Endodermal cell (in vitro differentiated cells): ENCODE data around the gene CUL4A. TPM values are rescaled to one million over a fixed set of nuclear protein-coding genes. Genes with fewer than 3 reads are reported as not detected.
A peak's percentile ranks its signal among the peaks of the same experiment; 100 is the strongest.

ENCODE experiments used
- DNase-seq: peaks from one replicate; pipeline ENCODE4 v3.0.0-alpha.2; 2017
- H3K27ac ChIP-seq: 2 replicates; pipeline ENCODE4 v1.5.1; 2013; ENCODE audit warnings: mild to moderate bottlenecking, low read depth, low read length, moderate library complexity
- H3K27me3 ChIP-seq: 2 replicates; pipeline ENCODE4 v1.6.1; 2013; ENCODE audit warnings: mild to moderate bottlenecking, low read length, moderate library complexity; ENCODE audit not compliant: insufficient read depth, control insufficient read depth, poor library complexity, severe bottlenecking
- H3K36me3 ChIP-seq: 2 replicates; pipeline ENCODE4 v1.7.0; 2013; ENCODE audit warnings: mild to moderate bottlenecking, low read length, moderate library complexity; ENCODE audit not compliant: control insufficient read depth, insufficient read depth
- H3K4me1 ChIP-seq: one replicate; pipeline ENCODE4 v1.7.0; 2013; ENCODE audit warnings: low read length; ENCODE audit not compliant: control insufficient read depth, insufficient read depth
- H3K4me3 ChIP-seq: 2 replicates; pipeline ENCODE4 v1.5.1; 2013; ENCODE audit warnings: mild to moderate bottlenecking, low read length, moderate library complexity
- H3K9ac ChIP-seq: 2 replicates; pipeline ENCODE4 v1.6.1; 2013; ENCODE audit warnings: mild to moderate bottlenecking, low read length, moderate library complexity; ENCODE audit not compliant: poor library complexity, severe bottlenecking; ENCODE audit errors: extremely low read depth
- H3K9me3 ChIP-seq: 2 replicates; pipeline ENCODE4 v1.6.1; 2013; ENCODE audit warnings: mild to moderate bottlenecking, low read length, moderate library complexity; ENCODE audit not compliant: control insufficient read depth
- H3K27ac Mint-ChIP-seq: 2 replicates; pipeline ENCODE4 v1.8.0; 2020; ENCODE audit warnings: mixed read lengths
- H3K27me3 Mint-ChIP-seq: 2 replicates; pipeline ENCODE4 v1.8.0; 2021; ENCODE audit warnings: mild to moderate bottlenecking, mixed read lengths; ENCODE audit not compliant: insufficient read depth
- H3K36me3 Mint-ChIP-seq: 2 replicates; pipeline ENCODE4 v1.8.0; 2020; ENCODE audit warnings: low read depth, mixed read lengths
- H3K4me1 Mint-ChIP-seq: 2 replicates; pipeline ENCODE4 v1.8.0; 2020; ENCODE audit warnings: mixed read lengths
- H3K4me3 Mint-ChIP-seq: 2 replicates; pipeline ENCODE4 v1.8.0; 2020; ENCODE audit warnings: mild to moderate bottlenecking, moderate library complexity, mixed read lengths
- H3K9me3 Mint-ChIP-seq: 2 replicates; pipeline ENCODE4 v1.8.0; 2020; ENCODE audit warnings: mild to moderate bottlenecking, mixed read lengths
- CTCF ChIP-seq: fragments of 200-600 bp; sonication (generic); conservative IDR thresholded peaks from 2 replicates; pipeline ENCODE4 v1.5.0; 2021; ENCODE audit warnings: antibody characterized with exemption, mild to moderate bottlenecking
- WGBS, 2 experiments: methylation state at CpG; one replicate each; pipeline versions ENCODE4 v1.1.5 to v1.1.7; 2013; ENCODE audit warnings: missing lambda C conversion rate in 2 of 2, mixed read lengths in 1 of 2; ENCODE audit not compliant: insufficient coverage in 1 of 2, insufficient read length in 1 of 2; 5-methylcytosine and 5-hydroxymethylcytosine counted together
- total RNA-seq, 2 donors: library from RNA; stranded (reverse); fragmentation: NEBNext Ultra II Directional in 1 of 2; extraction: Animal tissue kit (Norgen Biotek cat#: 25700) in 1 of 2; gene quantifications; 2 replicates in 1 of 2; 3 replicates in 1 of 2; pipeline ENCODE4 v1.2.1, GENCODE V29; 2021

CUL4A gene
- total RNA-seq, 2 donors from 2014 or later: 92.9 to 99.4 TPM

GRCh38 chr13:113267642-113268405 lies 58.4 kb downstream of the CUL4A start:
- Histone ChIP-seq H3K27ac (peak overlapping the region; percentile 38), H3K9ac (no peak overlapping the region), H3K36me3 (peaks cover 46% of the 10 kb centered on the region), H3K27me3 (no peaks in the 10 kb centered on the region), H3K4me1 (no peaks in the 10 kb centered on the region), H3K9me3 (no peaks in the 10 kb centered on the region), H3K4me3 (no peak overlapping the region)
- Mint-ChIP-seq H3K36me3 (peaks cover 48% of the 10 kb centered on the region), H3K9me3 (no peaks in the 10 kb centered on the region), H3K4me1 (no peaks in the 10 kb centered on the region), H3K27me3 (no peaks in the 10 kb centered on the region), H3K27ac (peak overlapping the region; percentile 46), H3K4me3 (no peak overlapping the region)
- DNase-seq: no peak
- 93 to 96% methylated on average over 15 to 20 of the region's 20 CpGs for WGBS, 2 experiments
- TF ChIP-seq CTCF: peak; percentile 21

- 93 to 100% methylated on average over 2 of the region's 2 CpGs for WGBS, 2 experiments
- peaks cover 37% of the 10 kb centered on the region for H3K36me3 Mint-ChIP-seq
- H3K27ac Mint-ChIP-seq: no peak overlapping the region
- Histone ChIP-seq H3K4me3 (no peak overlapping the region), H3K27me3 (no peaks in the 10 kb centered on the region), H3K9ac (peak overlapping the region; percentile 13), H3K9me3 (no peaks in the 10 kb centered on the region), H3K4me1 (no peaks in the 10 kb centered on the region), H3K36me3 (peaks cover 34% of the 10 kb centered on the region), H3K27ac (no peak overlapping the region)
- DNase-seq: no peak
- no peaks in the 10 kb centered on the region for H3K9me3 Mint-ChIP-seq
- H3K4me3 Mint-ChIP-seq: no peak overlapping the region
- H3K4me1 Mint-ChIP-seq: peaks cover 9% of the 10 kb centered on the region
- TF ChIP-seq CTCF: no peak
- H3K27me3 Mint-ChIP-seq: no peaks in the 10 kb centered on the region
Measured at GRCh38 chr13:113272031-113272430, 62.6 kb downstream of the CUL4A start.

- H3K36me3 ChIP-seq: peaks cover 33% of the 10 kb centered on the region
- no peak overlapping the region for H3K9ac ChIP-seq
- no peaks in the 10 kb centered on the region for H3K4me1 ChIP-seq
- H3K27me3 Mint-ChIP-seq: no peaks in the 10 kb centered on the region
- H3K4me3 Mint-ChIP-seq: no peak overlapping the region
- H3K4me3 ChIP-seq: no peak overlapping the region
- H3K27ac ChIP-seq: no peak overlapping the region
- H3K9me3 ChIP-seq: no peaks in the 10 kb centered on the region
- no peak for DNase-seq
- peaks cover 33% of the 10 kb centered on the region for H3K36me3 Mint-ChIP-seq
- WGBS, 2 experiments: 95 to 96% methylated on average over 8 to 10 of the region's 10 CpGs
- H3K27me3 ChIP-seq: no peaks in the 10 kb centered on the region
- H3K4me1 Mint-ChIP-seq: peaks cover 9% of the 10 kb centered on the region
- H3K27ac Mint-ChIP-seq: no peak overlapping the region
- TF ChIP-seq CTCF: no peak
- no peaks in the 10 kb centered on the region for H3K9me3 Mint-ChIP-seq
Measured at GRCh38 chr13:113272701-113273181, 63.3 kb downstream of the CUL4A start.
